WI38 (cell line): ENCODE data around the gene CRYBA2.

ENCODE experiments used
- H3K4me3 ChIP-seq: 2 replicates; pipeline ENCODE4 v1.5.1; 2011; ENCODE audit warnings: low read depth, mild to moderate bottlenecking, control low read depth, low read length
- CTCF ChIP-seq: IDR thresholded peaks from 2 replicates; pipeline ENCODE4 v1.5.1; 2012; ENCODE audit warnings: low read depth, mild to moderate bottlenecking, control low read depth, low read length

The CRYBA2 gene

GRCh38 chr2:218993345-218994315 lies at the start of gene CRYBA2:
Gene CRYBA2, minus strand, starts transcription at chr2:218993422. Its CDS starts 246 bp downstream, at chr2:218993176.
- TF ChIP-seq CTCF: no peak; the same call in 1 of the 2 replicates
- H3K4me3 ChIP-seq: peak within 1 kb of the TSS; percentile 42

- H3K4me3 ChIP-seq: no peak overlapping the region
- TF ChIP-seq CTCF: no peak
Measured at GRCh38 chr2:219042750-219043149, 49.5 kb upstream of the CRYBA2 start.

- no peak for TF ChIP-seq CTCF
- no peak overlapping the region for H3K4me3 ChIP-seq
Measured at GRCh38 chr2:219042157-219042556, 48.9 kb upstream of the CRYBA2 start.

- TF ChIP-seq CTCF: no peak
- peak within 1 kb of the TSS; percentile 46 for H3K4me3 ChIP-seq
Measured at GRCh38 chr2:219041252-219041651, 48.0 kb upstream of the CRYBA2 start, which contains the start of gene CFAP65. Gene CFAP65, minus strand, starts transcription at chr2:219041516. Its CDS starts 2,468 bp downstream, at chr2:219039048.

GRCh38 chr2:219038600-219038999 lies 45.4 kb upstream of the CRYBA2 start:
- no peak overlapping the region for H3K4me3 ChIP-seq
- TF ChIP-seq CTCF: no peak

GRCh38 chr2:219037783-219038499 lies 44.7 kb upstream of the CRYBA2 start:
- H3K4me3 ChIP-seq: no peak overlapping the region
- TF ChIP-seq CTCF: no peak
